RWPE2 (cell line): ENCODE data around the gene ADAMTS9.

Experiments
- ATAC-seq: fragments of 200-7000 bp; cut with Tn5 transposase; 3 replicates; pipeline ENCODE4 v1.9.1; 2021; ENCODE audit warnings: low read depth
- DNase-seq: peaks from one replicate; pipeline ENCODE4 v3.0.0-alpha.2; 2020; ENCODE audit warnings: low spot score
- H3K27ac ChIP-seq: fragments of 450-650 bp; 2 replicates; pipeline ENCODE4 v1.5.1; 2017; ENCODE audit warnings: mild to moderate bottlenecking; ENCODE audit not compliant: poor library complexity, severe bottlenecking
- H3K27me3 ChIP-seq: fragments of 250-450 bp; sonication (Bioruptor Pico); 2 replicates; pipeline ENCODE4 v1.5.1; 2021; ENCODE audit warnings: mild to moderate bottlenecking, moderate library complexity; ENCODE audit not compliant: insufficient read depth, poor library complexity, severe bottlenecking
- H3K36me3 ChIP-seq: fragments of 250-450 bp; sonication (Bioruptor Pico); 2 replicates; pipeline ENCODE4 v1.5.1; 2020; ENCODE audit warnings: low read depth, mild to moderate bottlenecking, moderate library complexity
- H3K4me1 ChIP-seq: fragments of 250-450 bp; sonication (Bioruptor Pico); 2 replicates; pipeline ENCODE4 v1.5.1; 2021; ENCODE audit warnings: mild to moderate bottlenecking, moderate library complexity; ENCODE audit not compliant: insufficient read depth, poor library complexity, severe bottlenecking
- H3K4me3 ChIP-seq: fragments of 250-450 bp; sonication (Bioruptor Pico); 2 replicates; pipeline ENCODE4 v1.5.1; 2021; ENCODE audit warnings: mild to moderate bottlenecking, moderate library complexity; ENCODE audit not compliant: severe bottlenecking
- H3K9me3 ChIP-seq: fragments of 250-450 bp; sonication (Bioruptor Pico); 2 replicates; pipeline ENCODE4 v1.5.1; 2021; ENCODE audit warnings: mild to moderate bottlenecking, moderate library complexity; ENCODE audit not compliant: severe bottlenecking
- TF ChIP-seq, protein P1 (sequence below): fragments of 450-650 bp; IDR thresholded peaks from one replicate; pipeline ENCODE4 v1.5.1; 2017; ENCODE audit warnings: mild to moderate bottlenecking, moderate library complexity; ENCODE audit not compliant: poor library complexity, severe bottlenecking

ADAMTS9 gene

DNA sequence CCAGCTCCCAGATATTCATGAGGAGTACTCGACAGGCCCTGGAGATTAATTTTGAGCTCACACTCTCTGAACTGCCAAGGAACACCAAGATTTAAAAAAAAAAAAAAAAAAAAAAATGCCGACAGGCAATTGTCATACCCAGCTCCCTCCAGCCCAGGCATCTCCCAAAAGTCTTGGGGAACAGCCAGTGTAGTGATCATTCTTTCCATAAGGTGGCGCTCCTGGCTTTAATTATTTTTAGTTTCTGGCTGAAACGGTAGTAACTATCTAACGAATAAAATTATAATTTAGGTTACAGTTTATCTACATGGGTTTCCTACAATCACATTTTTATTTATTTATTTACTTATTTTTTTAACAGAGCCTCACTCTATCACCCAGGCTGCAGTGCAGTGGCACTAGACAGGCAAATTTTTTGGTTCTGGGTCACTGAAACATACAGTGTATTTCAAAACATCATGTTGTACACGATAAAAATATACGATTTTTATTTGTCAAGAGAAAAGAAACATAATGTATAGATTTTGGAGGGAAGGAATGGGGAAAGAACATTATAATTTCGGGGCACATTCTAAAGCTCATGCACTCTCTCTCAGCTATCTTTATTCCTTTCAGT lies 157.3 kb downstream of the ADAMTS9 start:
- peaks cover 12% of the 10 kb centered on the region for H3K27me3 ChIP-seq
- no peaks in the 10 kb centered on the region for H3K36me3 ChIP-seq
- DNase-seq: no peak
- H3K9me3 ChIP-seq: no peaks in the 10 kb centered on the region
- no peaks in the 10 kb centered on the region for H3K4me1 ChIP-seq
- ATAC-seq: no peak
- no peak overlapping the region for H3K27ac ChIP-seq
- no peak overlapping the region for H3K4me3 ChIP-seq
- TF ChIP-seq, protein P1, sequence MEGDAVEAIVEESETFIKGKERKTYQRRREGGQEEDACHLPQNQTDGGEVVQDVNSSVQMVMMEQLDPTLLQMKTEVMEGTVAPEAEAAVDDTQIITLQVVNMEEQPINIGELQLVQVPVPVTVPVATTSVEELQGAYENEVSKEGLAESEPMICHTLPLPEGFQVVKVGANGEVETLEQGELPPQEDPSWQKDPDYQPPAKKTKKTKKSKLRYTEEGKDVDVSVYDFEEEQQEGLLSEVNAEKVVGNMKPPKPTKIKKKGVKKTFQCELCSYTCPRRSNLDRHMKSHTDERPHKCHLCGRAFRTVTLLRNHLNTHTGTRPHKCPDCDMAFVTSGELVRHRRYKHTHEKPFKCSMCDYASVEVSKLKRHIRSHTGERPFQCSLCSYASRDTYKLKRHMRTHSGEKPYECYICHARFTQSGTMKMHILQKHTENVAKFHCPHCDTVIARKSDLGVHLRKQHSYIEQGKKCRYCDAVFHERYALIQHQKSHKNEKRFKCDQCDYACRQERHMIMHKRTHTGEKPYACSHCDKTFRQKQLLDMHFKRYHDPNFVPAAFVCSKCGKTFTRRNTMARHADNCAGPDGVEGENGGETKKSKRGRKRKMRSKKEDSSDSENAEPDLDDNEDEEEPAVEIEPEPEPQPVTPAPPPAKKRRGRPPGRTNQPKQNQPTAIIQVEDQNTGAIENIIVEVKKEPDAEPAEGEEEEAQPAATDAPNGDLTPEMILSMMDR: peak; percentile 81

DNA sequence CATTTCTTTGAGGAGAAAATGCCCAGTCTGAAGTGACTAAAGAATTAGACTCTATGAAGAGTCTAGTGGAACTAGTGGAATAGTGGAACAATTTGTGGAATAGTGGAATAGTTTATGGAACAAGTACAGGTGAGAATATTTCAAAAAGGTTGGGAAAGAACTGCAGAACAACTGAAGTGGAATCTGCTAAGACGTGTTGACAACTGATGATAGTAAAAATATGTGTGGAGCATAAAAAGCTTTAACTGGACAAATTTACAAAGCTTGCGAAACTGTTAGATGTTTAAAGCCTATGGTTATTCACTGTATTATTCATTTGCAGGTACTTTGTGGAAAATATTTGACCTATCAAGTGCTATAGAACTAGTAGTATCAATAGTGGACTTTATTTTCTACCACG lies 164.5 kb downstream of the ADAMTS9 start:
- Histone ChIP-seq H3K4me3 (no peak overlapping the region), H3K27me3 (no peaks in the 10 kb centered on the region), H3K9me3 (no peaks in the 10 kb centered on the region), H3K27ac (no peak overlapping the region), H3K36me3 (no peaks in the 10 kb centered on the region), H3K4me1 (no peaks in the 10 kb centered on the region)
- DNase-seq: no peak
- no peak for ATAC-seq
- TF ChIP-seq, protein P1: no peak

DNA sequence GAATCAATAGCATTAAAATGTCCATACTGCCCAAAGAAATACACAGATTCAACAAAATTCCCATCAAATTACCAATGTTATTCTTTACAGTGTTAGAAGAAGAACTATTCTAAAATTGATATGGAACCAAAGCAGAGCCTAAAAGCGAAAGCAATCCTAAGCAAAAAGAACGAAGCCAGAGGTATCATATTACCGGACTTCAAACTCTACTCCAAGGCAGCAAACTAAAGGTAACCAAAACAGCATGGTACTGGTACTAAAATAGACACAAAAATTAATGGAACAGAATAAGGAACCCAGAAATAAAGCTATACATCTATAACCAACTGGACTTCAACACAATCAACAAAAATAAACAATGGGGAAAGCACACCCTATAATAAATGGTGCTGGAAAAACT lies 167.5 kb downstream of the ADAMTS9 start:
- DNase-seq (no peak), ATAC-seq (no peak)
- Histone ChIP-seq H3K9me3 (no peaks in the 10 kb centered on the region), H3K36me3 (no peaks in the 10 kb centered on the region), H3K27me3 (no peaks in the 10 kb centered on the region), H3K27ac (no peak overlapping the region), H3K4me1 (no peaks in the 10 kb centered on the region), H3K4me3 (no peak overlapping the region)
- TF ChIP-seq, protein P1: no peak

DNA sequence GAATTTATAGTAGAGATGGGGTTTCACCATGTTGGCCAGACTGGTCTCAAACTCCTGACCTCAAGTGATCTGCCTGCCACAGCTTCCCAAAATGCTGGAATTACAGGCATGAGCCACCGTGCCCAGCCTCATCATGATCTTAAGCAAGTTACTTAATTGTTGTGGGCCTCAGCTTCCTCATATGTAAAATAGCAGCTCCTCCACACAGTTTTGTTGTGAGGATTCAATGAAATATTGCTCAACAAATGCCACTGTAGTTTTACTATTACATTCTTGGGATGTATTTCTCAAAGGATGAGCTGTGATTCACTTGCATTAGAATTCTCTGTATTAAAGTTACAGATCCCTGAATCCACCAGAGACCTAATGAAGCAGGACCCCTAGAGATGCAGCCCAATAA lies 168.8 kb downstream of the ADAMTS9 start:
- DNase-seq (no peak), ATAC-seq (no peak)

DNA sequence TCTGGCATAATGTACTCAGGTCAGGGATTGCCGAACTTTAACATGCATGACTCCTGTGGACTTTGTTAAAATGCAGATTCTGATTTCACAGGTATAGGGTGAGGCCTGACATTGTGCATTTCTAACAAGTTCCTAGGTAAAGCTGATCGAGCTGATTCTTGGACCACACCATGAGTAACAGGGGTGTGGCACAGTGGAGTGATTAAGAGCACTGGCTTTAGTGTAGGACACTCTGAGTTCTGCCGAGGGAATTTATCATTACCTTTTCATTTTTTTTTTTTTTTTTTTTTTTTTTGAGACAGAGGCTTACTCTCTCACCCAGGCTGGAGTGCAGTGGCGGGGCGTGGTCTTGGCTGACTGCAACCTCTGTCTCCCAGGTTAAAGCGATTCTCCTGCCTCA lies 169.3 kb downstream of the ADAMTS9 start:
- TF ChIP-seq, protein P1: no peak
- Histone ChIP-seq H3K27ac (no peak overlapping the region), H3K9me3 (no peaks in the 10 kb centered on the region), H3K4me1 (no peaks in the 10 kb centered on the region), H3K36me3 (no peaks in the 10 kb centered on the region), H3K27me3 (no peaks in the 10 kb centered on the region), H3K4me3 (no peak overlapping the region)
- DNase-seq: no peak
- ATAC-seq: peak; percentile 81; the same call in 2 of the 3 replicates

More for the DNA sequence above, 168.8 kb downstream of the ADAMTS9 start:
- no peak overlapping the region for H3K4me3 ChIP-seq
- no peaks in the 10 kb centered on the region for H3K36me3 ChIP-seq
- H3K4me1 ChIP-seq: no peaks in the 10 kb centered on the region
- TF ChIP-seq, protein P1: no peak
- H3K9me3 ChIP-seq: no peaks in the 10 kb centered on the region
- no peaks in the 10 kb centered on the region for H3K27me3 ChIP-seq
- H3K27ac ChIP-seq: no peak overlapping the region
